Testis (tissue), 3 donors: Measurements from ENCODE around the gene ROBO1. TPM values are rescaled to one million over a fixed set of nuclear protein-coding genes. Genes with fewer than 3 reads are reported as not detected.

Source experiments
- DNase-seq: peaks from one replicate; pipeline ENCODE4 v3.0.0-alpha.2; 2019
- H3K27ac ChIP-seq, 2 donors: fragments of 200-600 bp; sonication (generic); one replicate each; pipeline ENCODE4 v1.5.1; 2019
- H3K27me3 ChIP-seq: fragments of 200-600 bp; sonication (generic); one replicate; pipeline ENCODE4 v1.5.1; 2019
- H3K36me3 ChIP-seq: fragments of 200-600 bp; sonication (generic); one replicate; pipeline ENCODE4 v1.5.1; 2017; ENCODE audit warnings: low read depth; ENCODE audit errors: missing control alignments
- H3K4me1 ChIP-seq: fragments of 200-600 bp; sonication (generic); one replicate; pipeline ENCODE4 v1.5.1; 2019
- H3K4me3 ChIP-seq, 2 donors: fragments of 200-600 bp; sonication (generic); one replicate each; pipeline ENCODE4 v1.5.1; 2017 to 2019
- H3K9me3 ChIP-seq: fragments of 200-600 bp; sonication (generic); one replicate; pipeline ENCODE4 v1.5.1; 2017
- CTCF ChIP-seq, 3 experiments: fragments of 450-650 bp in 2 of 3; fragments of 200-600 bp in 1 of 3; sonication (generic) in 1 of 3; IDR thresholded peaks; one replicate each; pipeline ENCODE4 v1.5.1; 2016 to 2019; ENCODE audit warnings: antibody characterized with exemption in 3 of 3, mild to moderate bottlenecking in 2 of 3, moderate library complexity in 1 of 3
- POLR2A ChIP-seq: fragments of 450-650 bp; IDR thresholded peaks from one replicate; pipeline ENCODE4 v1.6.1; 2017; ENCODE audit warnings: antibody characterized with exemption, mild to moderate bottlenecking, moderate library complexity
- WGBS, 2 donors: methylation state at CpG; one replicate each; pipeline ENCODE4 v1.1.5; 2018; 5-methylcytosine and 5-hydroxymethylcytosine counted together
- intact Hi-C: fragments of 100-400 bp; cut with DNase I; formaldehyde crosslinking; loops from one replicate; pipeline ENCODE4 v1.15.1; 2023; ENCODE audit warnings: low total_unique reads
- polyA plus RNA-seq: library from polyadenylated mRNA; stranded (reverse); fragments of 350-450 nt; fragmentation: Illumina TruSeq; extraction: RNeasy Lipid Tissue Mini Kit (QIAGEN cat#74804); gene quantifications from one replicate; pipeline ENCODE4 v1.2.3, GENCODE V29; 2014; ENCODE audit warnings: low read depth, low replicate concordance; ENCODE audit not compliant: insufficient read depth
- total RNA-seq, 2 donors: library from RNA; depleted of rRNA; stranded (reverse); fragments of >200 nt; gene quantifications; one replicate each; pipeline ENCODE4 v1.2.3, GENCODE V29; 2016

ROBO1 gene
- total and polyA plus RNA-seq, 3 donors from 2014 or later, result 39.4 to 45.1 (median 42.6) TPM

GRCh38 chr3:79030157-79030556, 737.6 kb downstream of the ROBO1 start:
- no peak for DNase-seq
- Histone ChIP-seq H3K36me3 (no peaks in the 10 kb centered on the region), H3K4me3 (no peak overlapping the region), H3K27ac (no peak overlapping the region), H3K27me3 (no peaks in the 10 kb centered on the region), H3K9me3 (no peaks in the 10 kb centered on the region), H3K4me1 (no peaks in the 10 kb centered on the region)
- no peak for TF ChIP-seq POLR2A
- no peak for TF ChIP-seq CTCF (IDR thresholded peaks at IDR 0.05)
- intact Hi-C loops, result no loop called here

GRCh38 chr3:79028916-79029315, 738.9 kb downstream of the ROBO1 start:
- WGBS, 2 donors, result 97 to 100% methylated on average over 1 of the region's 1 CpG
- Histone ChIP-seq H3K9me3 (no peaks in the 10 kb centered on the region), H3K4me1 (no peaks in the 10 kb centered on the region), H3K36me3 (no peaks in the 10 kb centered on the region), H3K4me3 (no peak overlapping the region), H3K27ac (no peak overlapping the region), H3K27me3 (no peaks in the 10 kb centered on the region)
- DNase-seq, result no peak
- TF ChIP-seq CTCF (IDR thresholded peaks at IDR 0.05) (no peak), POLR2A (no peak)
- intact Hi-C loops, result loop anchor here (5.0 kb wide), 1 partner anchor 367 kb away; no protein-coding TSS in a partner anchor

GRCh38 chr3:79027593-79027992, 740.2 kb downstream of the ROBO1 start:
- Histone ChIP-seq H3K27me3 (no peaks in the 10 kb centered on the region), H3K4me1 (no peaks in the 10 kb centered on the region), H3K9me3 (no peaks in the 10 kb centered on the region), H3K27ac (no peak overlapping the region), H3K4me3 (no peak overlapping the region), H3K36me3 (no peaks in the 10 kb centered on the region)
- no peak for DNase-seq
- 66 to 78% methylated on average over 2 of the region's 2 CpGs for WGBS, 2 donors
- TF ChIP-seq CTCF (IDR thresholded peaks at IDR 0.05), result no peak
- TF ChIP-seq POLR2A, result no peak
- intact Hi-C loops, result loop anchor here (5.0 kb wide), 1 partner anchor 365 kb away; no protein-coding TSS in a partner anchor

- Histone ChIP-seq H3K27ac (peak overlapping the region in 1 of 2 donors; percentile 93), H3K9me3 (no peaks in the 10 kb centered on the region), H3K4me1 (no peaks in the 10 kb centered on the region), H3K27me3 (no peaks in the 10 kb centered on the region), H3K36me3 (no peaks in the 10 kb centered on the region), H3K4me3 (peak overlapping the region; percentile 78 to 88)
- no peak for DNase-seq
- intact Hi-C loops, result no loop called here
- TF ChIP-seq CTCF (IDR thresholded peaks at IDR 0.05), result no peak
- TF ChIP-seq POLR2A, result no peak
Measured at GRCh38 chr3:79019924-79020173, 747.9 kb downstream of the ROBO1 start.

- intact Hi-C loops, result no loop called here
- H3K27ac ChIP-seq, result peak overlapping the region; percentile 92 to 93
- 0 to 1% methylated on average over 18 to 38 of the region's 40 CpGs for WGBS, 2 donors
- H3K36me3 ChIP-seq, result no peaks in the 10 kb centered on the region
- DNase-seq, result peak; percentile 95
- H3K9me3 ChIP-seq, result no peaks in the 10 kb centered on the region
- peak overlapping the region; percentile 78 to 88 for H3K4me3 ChIP-seq
- TF ChIP-seq POLR2A, result peak; percentile 47
- peak in 2 of 3 experiments; percentile 15 to 48 for TF ChIP-seq CTCF (IDR thresholded peaks at IDR 0.05)
- no peaks in the 10 kb centered on the region for H3K4me1 ChIP-seq
- no peaks in the 10 kb centered on the region for H3K27me3 ChIP-seq
Measured at GRCh38 chr3:79019137-79019923, 748.5 kb downstream of the ROBO1 start.
